ENCODE data around the gene RYR2. TPM values are rescaled to one million over a fixed set of nuclear protein-coding genes. Genes with fewer than 3 reads are reported as not detected.

RYR2 gene
- total and polyA plus RNA-seq, 2 donors: 0.21 to 0.38 TPM

- no peak overlapping the region for H3K4me3 ChIP-seq (ENCODE audit: low read length in 2 of 2)
- no peaks in the 10 kb centered on the region for H3K9me3 ChIP-seq (ENCODE audit: control insufficient read depth in 2 of 2, insufficient read depth in 1 of 2, low read length in 1 of 2)
- H3K4me1 ChIP-seq (ENCODE audit: control insufficient read depth in 2 of 2, insufficient read depth in 2 of 2, low read length in 2 of 2): no peaks in the 10 kb centered on the region
- DNase-seq (ENCODE audit: low read depth in 6 of 9, low spot score in 9 of 9): no peak
- H3K27ac ChIP-seq (ENCODE audit: low read depth in 1 of 2, low read length in 1 of 2): no peak overlapping the region
- no peaks in the 10 kb centered on the region for H3K27me3 ChIP-seq (ENCODE audit: control insufficient read depth in 2 of 2, insufficient read depth in 1 of 2, low read length in 1 of 2)
- no peaks in the 10 kb centered on the region for H3K36me3 ChIP-seq (ENCODE audit: control insufficient read depth in 2 of 2, insufficient read depth in 2 of 2, low read length in 1 of 2)
Observed at GRCh38 chr1:237320890-237321289, 278.9 kb downstream of the RYR2 start.

GRCh38 chr1:237324226-237324625 lies 282.2 kb downstream of the RYR2 start:
- no peaks in the 10 kb centered on the region for H3K9me3 ChIP-seq (ENCODE audit: control insufficient read depth in 2 of 2, insufficient read depth in 1 of 2, low read length in 1 of 2)
- 93% methylated on average over 3 of the region's 3 CpGs for WGBS
- no peaks in the 10 kb centered on the region for H3K4me1 ChIP-seq (ENCODE audit: control insufficient read depth in 2 of 2, insufficient read depth in 2 of 2, low read length in 2 of 2)
- no peaks in the 10 kb centered on the region for H3K36me3 ChIP-seq (ENCODE audit: control insufficient read depth in 2 of 2, insufficient read depth in 2 of 2, low read length in 1 of 2)
- no peak for DNase-seq (ENCODE audit: low read depth in 6 of 9, low spot score in 9 of 9)
- no peak overlapping the region for H3K4me3 ChIP-seq (ENCODE audit: low read length in 2 of 2)
- no peaks in the 10 kb centered on the region for H3K27me3 ChIP-seq (ENCODE audit: control insufficient read depth in 2 of 2, insufficient read depth in 1 of 2, low read length in 1 of 2)
- H3K27ac ChIP-seq (ENCODE audit: low read depth in 1 of 2, low read length in 1 of 2): no peak overlapping the region

GRCh38 chr1:237327061-237327460 lies 285.1 kb downstream of the RYR2 start:
- H3K36me3 ChIP-seq (ENCODE audit: control insufficient read depth in 2 of 2, insufficient read depth in 2 of 2, low read length in 1 of 2): no peaks in the 10 kb centered on the region
- H3K27ac ChIP-seq (ENCODE audit: low read depth in 1 of 2, low read length in 1 of 2): no peak overlapping the region
- no peaks in the 10 kb centered on the region for H3K9me3 ChIP-seq (ENCODE audit: control insufficient read depth in 2 of 2, insufficient read depth in 1 of 2, low read length in 1 of 2)
- no peaks in the 10 kb centered on the region for H3K4me1 ChIP-seq (ENCODE audit: control insufficient read depth in 2 of 2, insufficient read depth in 2 of 2, low read length in 2 of 2)
- 84% methylated on average over 3 of the region's 3 CpGs for WGBS
- no peaks in the 10 kb centered on the region for H3K27me3 ChIP-seq (ENCODE audit: control insufficient read depth in 2 of 2, insufficient read depth in 1 of 2, low read length in 1 of 2)
- H3K4me3 ChIP-seq (ENCODE audit: low read length in 2 of 2): no peak overlapping the region
- no peak for DNase-seq (ENCODE audit: low read depth in 6 of 9, low spot score in 9 of 9)

- Histone ChIP-seq H3K4me1 (ENCODE audit: control insufficient read depth in 2 of 2, insufficient read depth in 2 of 2, low read length in 2 of 2) (no peaks in the 10 kb centered on the region), H3K27ac (ENCODE audit: low read depth in 1 of 2, low read length in 1 of 2) (no peak overlapping the region), H3K9me3 (ENCODE audit: control insufficient read depth in 2 of 2, insufficient read depth in 1 of 2, low read length in 1 of 2) (no peaks in the 10 kb centered on the region), H3K4me3 (ENCODE audit: low read length in 2 of 2) (no peak overlapping the region), H3K36me3 (ENCODE audit: control insufficient read depth in 2 of 2, insufficient read depth in 2 of 2, low read length in 1 of 2) (no peaks in the 10 kb centered on the region), H3K27me3 (ENCODE audit: control insufficient read depth in 2 of 2, insufficient read depth in 1 of 2, low read length in 1 of 2) (no peaks in the 10 kb centered on the region)
- DNase-seq (ENCODE audit: low read depth in 6 of 9, low spot score in 9 of 9): no peak
- 89% methylated on average over 3 of the region's 3 CpGs for WGBS
Observed at GRCh38 chr1:237340892-237341291, 298.9 kb downstream of the RYR2 start.

GRCh38 chr1:237341391-237341790 lies 299.4 kb downstream of the RYR2 start:
- H3K4me3 ChIP-seq (ENCODE audit: low read length in 2 of 2): no peak overlapping the region
- no peak overlapping the region for H3K27ac ChIP-seq (ENCODE audit: low read depth in 1 of 2, low read length in 1 of 2)
- H3K4me1 ChIP-seq (ENCODE audit: control insufficient read depth in 2 of 2, insufficient read depth in 2 of 2, low read length in 2 of 2): no peaks in the 10 kb centered on the region
- no peaks in the 10 kb centered on the region for H3K27me3 ChIP-seq (ENCODE audit: control insufficient read depth in 2 of 2, insufficient read depth in 1 of 2, low read length in 1 of 2)
- 49% methylated on average over 3 of the region's 3 CpGs for WGBS
- H3K9me3 ChIP-seq (ENCODE audit: control insufficient read depth in 2 of 2, insufficient read depth in 1 of 2, low read length in 1 of 2): no peaks in the 10 kb centered on the region
- no peak for DNase-seq (ENCODE audit: low read depth in 6 of 9, low spot score in 9 of 9)
- no peaks in the 10 kb centered on the region for H3K36me3 ChIP-seq (ENCODE audit: control insufficient read depth in 2 of 2, insufficient read depth in 2 of 2, low read length in 1 of 2)

GRCh38 chr1:237342730-237343129 lies 300.7 kb downstream of the RYR2 start:
- H3K4me3 ChIP-seq (ENCODE audit: low read length in 2 of 2): no peak overlapping the region
- no peaks in the 10 kb centered on the region for H3K36me3 ChIP-seq (ENCODE audit: control insufficient read depth in 2 of 2, insufficient read depth in 2 of 2, low read length in 1 of 2)
- no peak for DNase-seq (ENCODE audit: low read depth in 6 of 9, low spot score in 9 of 9)
- WGBS: 92% methylated on average over 6 of the region's 6 CpGs
- H3K27ac ChIP-seq (ENCODE audit: low read depth in 1 of 2, low read length in 1 of 2): no peak overlapping the region
- no peaks in the 10 kb centered on the region for H3K9me3 ChIP-seq (ENCODE audit: control insufficient read depth in 2 of 2, insufficient read depth in 1 of 2, low read length in 1 of 2)
- no peaks in the 10 kb centered on the region for H3K27me3 ChIP-seq (ENCODE audit: control insufficient read depth in 2 of 2, insufficient read depth in 1 of 2, low read length in 1 of 2)
- no peaks in the 10 kb centered on the region for H3K4me1 ChIP-seq (ENCODE audit: control insufficient read depth in 2 of 2, insufficient read depth in 2 of 2, low read length in 2 of 2)

- DNase-seq (ENCODE audit: low read depth in 6 of 9, low spot score in 9 of 9): no peak
- H3K36me3 ChIP-seq (ENCODE audit: control insufficient read depth in 2 of 2, insufficient read depth in 2 of 2, low read length in 1 of 2): no peaks in the 10 kb centered on the region
- WGBS: 95% methylated on average over 3 of the region's 3 CpGs
Observed at GRCh38 chr1:237352747-237353146, 310.8 kb downstream of the RYR2 start.

GRCh38 chr1:237353918-237354317 lies 311.9 kb downstream of the RYR2 start:
- DNase-seq (ENCODE audit: low read depth in 6 of 9, low spot score in 9 of 9): no peak
- H3K27ac ChIP-seq (ENCODE audit: low read depth in 1 of 2, low read length in 1 of 2): no peak overlapping the region
- no peaks in the 10 kb centered on the region for H3K36me3 ChIP-seq (ENCODE audit: control insufficient read depth in 2 of 2, insufficient read depth in 2 of 2, low read length in 1 of 2)
- no peaks in the 10 kb centered on the region for H3K9me3 ChIP-seq (ENCODE audit: control insufficient read depth in 2 of 2, insufficient read depth in 1 of 2, low read length in 1 of 2)
- H3K4me3 ChIP-seq (ENCODE audit: low read length in 2 of 2): no peak overlapping the region
- no peaks in the 10 kb centered on the region for H3K27me3 ChIP-seq (ENCODE audit: control insufficient read depth in 2 of 2, insufficient read depth in 1 of 2, low read length in 1 of 2)
- H3K4me1 ChIP-seq (ENCODE audit: control insufficient read depth in 2 of 2, insufficient read depth in 2 of 2, low read length in 2 of 2): no peaks in the 10 kb centered on the region
- WGBS: 90% methylated on average over 4 of the region's 4 CpGs

More at GRCh38 chr1:237352747-237353146, 310.8 kb downstream of the RYR2 start:
- no peaks in the 10 kb centered on the region for H3K27me3 ChIP-seq (ENCODE audit: control insufficient read depth in 2 of 2, insufficient read depth in 1 of 2, low read length in 1 of 2)
- H3K27ac ChIP-seq (ENCODE audit: low read depth in 1 of 2, low read length in 1 of 2): no peak overlapping the region
- H3K4me1 ChIP-seq (ENCODE audit: control insufficient read depth in 2 of 2, insufficient read depth in 2 of 2, low read length in 2 of 2): no peaks in the 10 kb centered on the region
- H3K9me3 ChIP-seq (ENCODE audit: control insufficient read depth in 2 of 2, insufficient read depth in 1 of 2, low read length in 1 of 2): no peaks in the 10 kb centered on the region
- no peak overlapping the region for H3K4me3 ChIP-seq (ENCODE audit: low read length in 2 of 2)

- DNase-seq (ENCODE audit: low read depth in 6 of 9, low spot score in 9 of 9): no peak
- no peak overlapping the region for H3K4me3 ChIP-seq (ENCODE audit: low read length in 2 of 2)
- no peaks in the 10 kb centered on the region for H3K4me1 ChIP-seq (ENCODE audit: control insufficient read depth in 2 of 2, insufficient read depth in 2 of 2, low read length in 2 of 2)
- WGBS: 78% methylated on average over 1 of the region's 1 CpG
- H3K36me3 ChIP-seq (ENCODE audit: control insufficient read depth in 2 of 2, insufficient read depth in 2 of 2, low read length in 1 of 2): no peaks in the 10 kb centered on the region
- no peaks in the 10 kb centered on the region for H3K9me3 ChIP-seq (ENCODE audit: control insufficient read depth in 2 of 2, insufficient read depth in 1 of 2, low read length in 1 of 2)
- H3K27me3 ChIP-seq (ENCODE audit: control insufficient read depth in 2 of 2, insufficient read depth in 1 of 2, low read length in 1 of 2): no peaks in the 10 kb centered on the region
- no peak overlapping the region for H3K27ac ChIP-seq (ENCODE audit: low read depth in 1 of 2, low read length in 1 of 2)
Observed at GRCh38 chr1:237355022-237355421, 313.0 kb downstream of the RYR2 start.

GRCh38 chr1:237358555-237358954 lies 316.6 kb downstream of the RYR2 start:
- no peak overlapping the region for H3K4me3 ChIP-seq (ENCODE audit: low read length in 2 of 2)
- 91% methylated on average over 1 of the region's 1 CpG for WGBS
- no peaks in the 10 kb centered on the region for H3K36me3 ChIP-seq (ENCODE audit: control insufficient read depth in 2 of 2, insufficient read depth in 2 of 2, low read length in 1 of 2)
- no peaks in the 10 kb centered on the region for H3K27me3 ChIP-seq (ENCODE audit: control insufficient read depth in 2 of 2, insufficient read depth in 1 of 2, low read length in 1 of 2)
- H3K4me1 ChIP-seq (ENCODE audit: control insufficient read depth in 2 of 2, insufficient read depth in 2 of 2, low read length in 2 of 2): no peaks in the 10 kb centered on the region
- DNase-seq (ENCODE audit: low read depth in 6 of 9, low spot score in 9 of 9): no peak
- no peaks in the 10 kb centered on the region for H3K9me3 ChIP-seq (ENCODE audit: control insufficient read depth in 2 of 2, insufficient read depth in 1 of 2, low read length in 1 of 2)
- no peak overlapping the region for H3K27ac ChIP-seq (ENCODE audit: low read depth in 1 of 2, low read length in 1 of 2)
